ENCODE data around the gene UNC79.

Gene UNC79

GRCh38 chr14:93700928-93701327 is 270.2 kb downstream of the UNC79 start:
- no peak for DNase-seq (ENCODE audit: low spot score)
- no peak for TF ChIP-seq CTCF (IDR thresholded peaks at IDR 0.05; ENCODE audit: borderline replicate concordance, control extremely low read depth, extremely low read depth, insufficient read depth, missing control alignments)
- in situ Hi-C loops (cut with MboI; ENCODE audit: low sequenced_read_pairs, unreplicated experiment): no loop called here

- in situ Hi-C loops (cut with MboI; ENCODE audit: low sequenced_read_pairs, unreplicated experiment): no loop called here
- DNase-seq (ENCODE audit: low spot score): no peak
- no peak for TF ChIP-seq CTCF (IDR thresholded peaks at IDR 0.05; ENCODE audit: borderline replicate concordance, control extremely low read depth, extremely low read depth, insufficient read depth, missing control alignments)
Observed at GRCh38 chr14:93701562-93701961, 270.8 kb downstream of the UNC79 start.

- no peak for TF ChIP-seq CTCF (IDR thresholded peaks at IDR 0.05; ENCODE audit: borderline replicate concordance, control extremely low read depth, extremely low read depth, insufficient read depth, missing control alignments)
- in situ Hi-C loops (cut with MboI; ENCODE audit: low sequenced_read_pairs, unreplicated experiment): no loop called here
- DNase-seq (ENCODE audit: low spot score): no peak
Observed at GRCh38 chr14:93702946-93703345, 272.2 kb downstream of the UNC79 start.

GRCh38 chr14:93703941-93704340 is 273.2 kb downstream of the UNC79 start:
- no peak for TF ChIP-seq CTCF (IDR thresholded peaks at IDR 0.05; ENCODE audit: borderline replicate concordance, control extremely low read depth, extremely low read depth, insufficient read depth, missing control alignments)
- in situ Hi-C loops (cut with MboI; ENCODE audit: low sequenced_read_pairs, unreplicated experiment): no loop called here
- DNase-seq (ENCODE audit: low spot score): no peak

- in situ Hi-C loops (cut with MboI; ENCODE audit: low sequenced_read_pairs, unreplicated experiment): no loop called here
- TF ChIP-seq CTCF (IDR thresholded peaks at IDR 0.05; ENCODE audit: borderline replicate concordance, control extremely low read depth, extremely low read depth, insufficient read depth, missing control alignments): no peak
- no peak for DNase-seq (ENCODE audit: low spot score)
Observed at GRCh38 chr14:93705513-93706156, 274.9 kb downstream of the UNC79 start.

GRCh38 chr14:93706360-93706955 is 275.7 kb downstream of the UNC79 start:
- DNase-seq (ENCODE audit: low spot score): no peak
- in situ Hi-C loops (cut with MboI; ENCODE audit: low sequenced_read_pairs, unreplicated experiment): no loop called here
- no peak for TF ChIP-seq CTCF (IDR thresholded peaks at IDR 0.05; ENCODE audit: borderline replicate concordance, control extremely low read depth, extremely low read depth, insufficient read depth, missing control alignments)
